HepG2 (cell line): Measurements from ENCODE around the gene THRA. TPM values are rescaled to one million over a fixed set of nuclear protein-coding genes. Genes with fewer than 3 reads are reported as not detected.

Source experiments
- BHLHE40 ChIP-seq: IDR thresholded peaks from 2 replicates; pipeline ENCODE4 v1.6.1; 2011; ENCODE audit warnings: low read length, improper control_type of control experiment
- CHD2 ChIP-seq: IDR thresholded peaks from 2 replicates; pipeline ENCODE4 v1.6.1; 2011; ENCODE audit warnings: low read depth, low read length, improper control_type of control experiment
- EEA1 ChIP-seq: sonication (generic); formaldehyde crosslinking; IDR thresholded peaks from 2 replicates; pipeline ENCODE4 v1.5.1; 2020; ENCODE audit warnings: mild to moderate bottlenecking, missing genetic modification reagents, borderline replicate concordance
- ELF1 ChIP-seq: sonication (generic); formaldehyde crosslinking; IDR thresholded peaks from 2 replicates; pipeline ENCODE4 v1.4.0; 2020; ENCODE audit warnings: missing genetic modification reagents
- HES4 ChIP-seq: sonication (generic); formaldehyde crosslinking; IDR thresholded peaks from 2 replicates; pipeline ENCODE4 v1.9.0; 2021; ENCODE audit warnings: mild to moderate bottlenecking, missing genetic modification reagents, borderline replicate concordance
- MZF1 ChIP-seq: sonication (generic); formaldehyde crosslinking; IDR thresholded peaks from 2 replicates; pipeline ENCODE4 v1.8.1; 2023; ENCODE audit warnings: mild to moderate bottlenecking, missing genetic modification reagents, borderline replicate concordance
- RFX1 ChIP-seq: fragments of 450-650 bp; IDR thresholded peaks from 2 replicates; pipeline ENCODE4 v1.6.1; 2017
- SOX13 ChIP-seq, 3 experiments: fragments of 450-650 bp in 1 of 3; sonication (generic) in 1 of 3; formaldehyde crosslinking in 1 of 3; IDR thresholded peaks in 2 of 3; conservative IDR thresholded peaks in 1 of 3; 2 replicates each; pipeline versions ENCODE4 v1.5.0 to v1.6.1; 2016 to 2020; ENCODE audit warnings: antibody characterized with exemption in 1 of 3, mild to moderate bottlenecking in 1 of 3, missing compliant biosample characterization in 1 of 3, missing genetic modification reagents in 1 of 3, moderate library complexity in 1 of 3
- SP1 ChIP-seq, 2 experiments: fragments of 450-650 bp in 1 of 2; sonication (generic) in 1 of 2; formaldehyde crosslinking in 1 of 2; IDR thresholded peaks; 2 replicates each; pipeline versions ENCODE4 v1.4.0 to v1.6.1; 2016 to 2020; ENCODE audit warnings: missing genetic modification reagents in 1 of 2
- SYNCRIP ChIP-seq: fragments of 200-400 bp; formaldehyde crosslinking; IDR thresholded peaks from 2 replicates; pipeline ENCODE4 v1.6.1; 2018; ENCODE audit warnings: mild to moderate bottlenecking, low read depth, low read length; ENCODE audit not compliant: insufficient read depth
- ZMYM2 ChIP-seq: sonication (generic); formaldehyde crosslinking; IDR thresholded peaks from 2 replicates; pipeline ENCODE4 v1.8.0; 2022; ENCODE audit warnings: mild to moderate bottlenecking, missing genetic modification reagents
- ZNF276 ChIP-seq: sonication (generic); formaldehyde crosslinking; IDR thresholded peaks from 2 replicates; pipeline ENCODE4 v1.4.0; 2020; ENCODE audit warnings: mild to moderate bottlenecking, low read depth, missing genetic modification reagents
- ZNF333 ChIP-seq: sonication (generic); formaldehyde crosslinking; IDR thresholded peaks from 2 replicates; pipeline ENCODE4 v1.4.0; 2020; ENCODE audit warnings: mild to moderate bottlenecking, missing genetic modification reagents, borderline replicate concordance
- ZNF33B ChIP-seq: sonication (generic); formaldehyde crosslinking; IDR thresholded peaks from 2 replicates; pipeline ENCODE4 v1.5.1; 2020; ENCODE audit warnings: mild to moderate bottlenecking, missing genetic modification reagents
- ZNF569 ChIP-seq: sonication (generic); formaldehyde crosslinking; IDR thresholded peaks from 2 replicates; pipeline ENCODE4 v1.5.0; 2020; ENCODE audit warnings: mild to moderate bottlenecking, missing genetic modification reagents, moderate library complexity, borderline replicate concordance
- polyA plus RNA-seq, 8 experiments: library from polyadenylated mRNA; depleted of rRNA in 3 of 8; stranded (reverse) in 7 of 8; unstranded in 1 of 8; fragments of >200 nt; fragmentation: Illumina TruSeq in 4 of 8; extraction: Trizol in 4 of 8; gene quantifications; 2 replicates each; pipeline versions ENCODE4 v1.2.1 to v1.2.3, GENCODE V29; 2011 to 2016; ENCODE audit warnings: low read depth in 4 of 8, missing spikeins in 1 of 8, mixed read lengths in 1 of 8; ENCODE audit not compliant: insufficient read depth in 1 of 8
- total RNA-seq, 5 experiments: library from RNA; depleted of rRNA; stranded (reverse); fragments of >200 nt; fragmentation: Illumina TruSeq; extraction: Trizol; gene quantifications; 2 replicates each; pipeline ENCODE4 v1.2.3, GENCODE V29; 2016; ENCODE audit warnings: low read depth in 1 of 5
- TF ChIP-seq, protein P1 (sequence below): sonication (generic); formaldehyde crosslinking; IDR thresholded peaks from 2 replicates; pipeline ENCODE4 v1.5.0; 2020; ENCODE audit warnings: missing genetic modification reagents, mild to moderate bottlenecking, borderline replicate concordance
- TF ChIP-seq, protein P2 (sequence below): sonication (generic); formaldehyde crosslinking; IDR thresholded peaks from 2 replicates; pipeline ENCODE4 v1.4.0; 2020; ENCODE audit warnings: missing genetic modification reagents
- TF ChIP-seq, protein P3 (sequence below): sonication (generic); formaldehyde crosslinking; IDR thresholded peaks from 2 replicates; pipeline ENCODE4 v1.4.0; 2020; ENCODE audit warnings: mild to moderate bottlenecking, missing genetic modification reagents, borderline replicate concordance

THRA gene
- total and polyA plus RNA-seq, 2 of the 13 experiments (the other 11 are each of a cell fraction or from before 2014, with no cell fraction given), result 8.0 to 9.9 TPM

DNA sequence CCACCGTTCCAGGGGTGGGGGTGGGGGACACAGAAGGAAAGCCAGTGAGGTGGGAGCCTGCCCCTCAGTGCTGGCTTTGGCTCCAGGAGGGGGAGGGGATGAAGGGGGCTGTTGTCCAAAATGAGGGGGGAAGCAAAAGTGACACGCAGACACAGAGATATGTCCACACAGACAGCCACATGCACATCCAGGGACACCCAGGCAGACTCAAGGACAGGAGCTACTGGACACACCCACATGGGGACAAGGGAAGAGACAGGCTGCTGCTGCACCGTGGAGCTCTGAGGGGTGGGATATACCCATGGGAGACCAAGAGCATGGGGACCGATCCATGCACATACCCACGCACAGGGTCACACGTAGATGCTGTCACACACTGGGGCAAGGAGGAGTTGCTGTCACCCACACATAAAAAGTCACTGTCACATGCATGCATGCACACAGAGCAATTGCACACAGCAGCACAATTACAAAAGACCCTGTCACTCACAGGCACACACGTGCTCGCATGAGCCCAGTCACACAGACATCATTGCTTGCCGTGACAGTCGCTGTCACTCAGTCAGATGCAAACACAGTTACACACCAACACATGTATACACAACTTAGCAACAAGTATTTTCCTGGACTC, 1.3 kb downstream of the THRA start (continued):
- TF ChIP-seq ELF1 (CRISPR knock-in tag) (no peak), BHLHE40 (no peak), ZNF569 (CRISPR knock-in tag) (no peak), ZNF276 (CRISPR knock-in tag) (no peak), SP1 (IDR thresholded peaks at IDR 0.05) (no peak), SP1 (CRISPR knock-in tag; IDR thresholded peaks at IDR 0.05) (peak; percentile 35; the same call in 1 of the 2 replicates), SYNCRIP (no peak), HES4 (no peak), ZNF33B (CRISPR knock-in tag) (no peak), EEA1 (CRISPR knock-in tag) (no peak), ZNF333 (CRISPR knock-in tag) (no peak), MZF1 (CRISPR knock-in tag) (no peak), RFX1 (no peak), ZMYM2 (CRISPR knock-in tag) (no peak), SOX13 (IDR thresholded peaks at IDR 0.05) (no peak), SOX13 (CRISPR knock-in tag; conservative IDR thresholded peaks at IDR 0.05 in 1 of 2, IDR thresholded peaks at IDR 0.05 in 1 of 2) (no peak), CHD2 (no peak)
- TF ChIP-seq, protein P1, sequence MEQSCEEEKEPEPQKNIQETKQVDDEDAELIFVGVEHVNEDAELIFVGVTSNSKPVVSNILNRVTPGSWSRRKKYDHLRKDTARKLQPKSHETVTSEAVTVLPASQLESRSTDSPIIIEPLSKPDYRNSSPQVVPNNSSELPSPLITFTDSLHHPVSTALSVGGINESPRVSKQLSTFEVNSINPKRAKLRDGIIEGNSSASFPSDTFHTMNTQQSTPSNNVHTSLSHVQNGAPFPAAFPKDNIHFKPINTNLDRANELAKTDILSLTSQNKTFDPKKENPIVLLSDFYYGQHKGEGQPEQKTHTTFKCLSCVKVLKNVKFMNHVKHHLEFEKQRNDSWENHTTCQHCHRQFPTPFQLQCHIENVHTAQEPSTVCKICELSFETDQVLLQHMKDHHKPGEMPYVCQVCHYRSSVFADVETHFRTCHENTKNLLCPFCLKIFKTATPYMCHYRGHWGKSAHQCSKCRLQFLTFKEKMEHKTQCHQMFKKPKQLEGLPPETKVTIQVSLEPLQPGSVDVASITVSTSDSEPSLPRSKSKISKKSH (CRISPR knock-in tag), result 0 out of 2 replicates have a peak, but pooled peaks have one; percentile 58
- TF ChIP-seq, protein P2, sequence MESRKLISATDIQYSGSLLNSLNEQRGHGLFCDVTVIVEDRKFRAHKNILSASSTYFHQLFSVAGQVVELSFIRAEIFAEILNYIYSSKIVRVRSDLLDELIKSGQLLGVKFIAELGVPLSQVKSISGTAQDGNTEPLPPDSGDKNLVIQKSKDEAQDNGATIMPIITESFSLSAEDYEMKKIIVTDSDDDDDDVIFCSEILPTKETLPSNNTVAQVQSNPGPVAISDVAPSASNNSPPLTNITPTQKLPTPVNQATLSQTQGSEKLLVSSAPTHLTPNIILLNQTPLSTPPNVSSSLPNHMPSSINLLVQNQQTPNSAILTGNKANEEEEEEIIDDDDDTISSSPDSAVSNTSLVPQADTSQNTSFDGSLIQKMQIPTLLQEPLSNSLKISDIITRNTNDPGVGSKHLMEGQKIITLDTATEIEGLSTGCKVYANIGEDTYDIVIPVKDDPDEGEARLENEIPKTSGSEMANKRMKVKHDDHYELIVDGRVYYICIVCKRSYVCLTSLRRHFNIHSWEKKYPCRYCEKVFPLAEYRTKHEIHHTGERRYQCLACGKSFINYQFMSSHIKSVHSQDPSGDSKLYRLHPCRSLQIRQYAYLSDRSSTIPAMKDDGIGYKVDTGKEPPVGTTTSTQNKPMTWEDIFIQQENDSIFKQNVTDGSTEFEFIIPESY (CRISPR knock-in tag), result peak; percentile 19; the same call in 1 of the 2 replicates
- TF ChIP-seq, protein P3, sequence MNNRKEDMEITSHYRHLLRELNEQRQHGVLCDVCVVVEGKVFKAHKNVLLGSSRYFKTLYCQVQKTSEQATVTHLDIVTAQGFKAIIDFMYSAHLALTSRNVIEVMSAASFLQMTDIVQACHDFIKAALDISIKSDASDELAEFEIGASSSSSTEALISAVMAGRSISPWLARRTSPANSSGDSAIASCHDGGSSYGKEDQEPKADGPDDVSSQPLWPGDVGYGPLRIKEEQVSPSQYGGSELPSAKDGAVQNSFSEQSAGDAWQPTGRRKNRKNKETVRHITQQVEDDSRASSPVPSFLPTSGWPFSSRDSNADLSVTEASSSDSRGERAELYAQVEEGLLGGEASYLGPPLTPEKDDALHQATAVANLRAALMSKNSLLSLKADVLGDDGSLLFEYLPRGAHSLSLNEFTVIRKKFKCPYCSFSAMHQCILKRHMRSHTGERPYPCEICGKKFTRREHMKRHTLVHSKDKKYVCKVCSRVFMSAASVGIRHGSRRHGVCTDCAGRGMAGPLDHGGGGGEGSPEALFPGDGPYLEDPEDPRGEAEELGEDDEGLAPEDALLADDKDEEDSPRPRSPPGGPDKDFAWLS (CRISPR knock-in tag), result no peak
